ENCODE measurements around the gene AP3D1.
"Not testable (repeated sequence)": the region's sequence is repeated elsewhere in the genome, so short reads cannot be mapped to it uniquely, and the experiment has no call there.

Gene AP3D1

DNA sequence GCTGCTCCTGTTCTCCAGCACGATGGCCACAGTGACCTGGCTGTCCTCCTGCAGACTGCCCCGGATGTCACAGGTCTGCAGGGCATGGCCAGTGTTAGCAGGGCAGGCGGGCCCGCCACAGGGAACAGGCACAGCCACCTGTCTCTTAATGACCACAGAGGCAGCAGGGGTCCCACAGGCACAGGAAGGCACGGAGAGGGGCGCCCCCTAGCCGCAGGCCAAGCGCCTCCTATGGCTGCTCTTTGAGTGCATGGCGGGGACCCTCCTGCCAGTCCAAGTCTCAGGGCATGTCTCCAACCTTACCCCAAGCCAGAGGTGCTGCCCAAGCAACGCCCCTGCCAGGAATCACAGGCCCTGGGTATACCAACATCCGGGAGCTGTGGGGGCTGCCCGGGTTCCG is 40.5 kb downstream of the AP3D1 start:
- no peak for DNase-seq (ENCODE audit: low spot score)

DNA sequence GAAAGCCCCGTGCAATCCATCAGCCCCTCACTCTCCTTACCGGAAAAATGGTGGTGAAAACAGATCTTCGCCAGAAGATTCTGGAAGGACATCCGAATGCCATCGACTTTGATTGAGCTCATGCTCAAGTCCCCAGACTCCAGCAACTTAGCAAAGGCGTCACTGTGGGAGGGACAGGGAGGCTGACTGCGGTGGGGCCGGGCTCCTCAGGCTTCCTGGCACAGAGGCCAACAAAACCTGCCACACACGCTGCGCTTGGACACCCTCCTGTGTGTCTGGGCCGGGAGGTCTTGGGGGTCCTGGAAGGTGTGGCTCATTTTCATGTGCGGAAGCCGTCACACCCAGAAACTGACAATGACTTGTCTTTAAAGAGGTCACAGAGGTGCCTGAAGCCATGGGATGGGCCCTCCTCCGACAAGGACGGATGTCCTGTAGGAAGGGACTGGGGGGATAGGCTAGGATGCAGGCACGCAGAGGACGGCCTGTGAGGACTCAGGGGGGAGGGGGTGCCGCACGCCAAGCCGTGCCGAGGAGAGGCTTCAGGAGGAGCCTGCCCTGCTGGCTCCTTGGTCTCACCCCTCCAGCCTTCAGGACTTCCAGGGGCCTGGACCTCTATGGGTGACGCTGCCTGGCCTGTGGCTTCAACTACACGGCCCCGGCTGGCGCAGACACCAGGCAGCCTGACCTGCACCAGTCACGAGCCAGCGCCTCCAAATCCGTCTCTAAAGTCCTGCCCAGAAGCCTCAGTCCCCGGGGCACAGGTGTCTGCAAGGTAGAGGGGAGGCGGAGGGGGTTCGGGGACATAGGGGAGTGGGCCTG is 42.1 kb downstream of the AP3D1 start:
- no peak for DNase-seq (ENCODE audit: low spot score)

- no peak for DNase-seq (ENCODE audit: low spot score)
Observed at GRCh38 chr19:2108251-2109016, 42.9 kb downstream of the AP3D1 start.

DNA sequence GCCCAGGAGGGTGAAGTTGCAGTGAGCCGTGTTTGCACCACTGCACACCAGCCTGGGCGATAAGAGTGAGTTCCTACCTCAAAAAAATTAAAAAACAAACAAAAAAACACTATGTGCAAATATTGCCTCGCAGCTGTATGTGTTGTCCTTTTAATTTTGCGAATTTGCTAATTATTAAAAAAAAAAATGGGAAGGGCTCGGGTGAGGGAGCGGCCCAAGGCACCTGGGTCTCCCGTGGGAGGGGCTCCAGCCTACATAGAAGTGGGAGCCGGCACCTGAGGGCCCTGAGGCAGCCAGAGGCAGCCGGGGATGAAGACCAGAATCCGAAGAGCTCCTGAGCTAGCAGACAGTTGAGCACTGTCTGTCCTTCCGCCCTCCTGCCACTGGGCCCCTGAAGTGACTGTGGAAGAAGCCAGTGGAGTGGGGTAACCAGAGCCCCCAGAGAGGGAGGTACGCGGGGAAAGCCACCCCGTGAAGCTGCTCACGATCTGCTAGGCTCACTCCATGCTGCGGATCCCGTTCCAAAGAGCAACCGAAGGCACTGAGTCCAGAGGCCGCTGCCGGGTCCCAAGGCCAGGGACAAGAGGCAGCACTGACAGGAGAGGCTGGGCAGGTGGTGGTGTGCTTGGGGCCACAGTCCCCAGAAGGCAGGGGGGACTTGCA is 48.2 kb downstream of the AP3D1 start:
- DNase-seq (ENCODE audit: low spot score) = no peak

DNA sequence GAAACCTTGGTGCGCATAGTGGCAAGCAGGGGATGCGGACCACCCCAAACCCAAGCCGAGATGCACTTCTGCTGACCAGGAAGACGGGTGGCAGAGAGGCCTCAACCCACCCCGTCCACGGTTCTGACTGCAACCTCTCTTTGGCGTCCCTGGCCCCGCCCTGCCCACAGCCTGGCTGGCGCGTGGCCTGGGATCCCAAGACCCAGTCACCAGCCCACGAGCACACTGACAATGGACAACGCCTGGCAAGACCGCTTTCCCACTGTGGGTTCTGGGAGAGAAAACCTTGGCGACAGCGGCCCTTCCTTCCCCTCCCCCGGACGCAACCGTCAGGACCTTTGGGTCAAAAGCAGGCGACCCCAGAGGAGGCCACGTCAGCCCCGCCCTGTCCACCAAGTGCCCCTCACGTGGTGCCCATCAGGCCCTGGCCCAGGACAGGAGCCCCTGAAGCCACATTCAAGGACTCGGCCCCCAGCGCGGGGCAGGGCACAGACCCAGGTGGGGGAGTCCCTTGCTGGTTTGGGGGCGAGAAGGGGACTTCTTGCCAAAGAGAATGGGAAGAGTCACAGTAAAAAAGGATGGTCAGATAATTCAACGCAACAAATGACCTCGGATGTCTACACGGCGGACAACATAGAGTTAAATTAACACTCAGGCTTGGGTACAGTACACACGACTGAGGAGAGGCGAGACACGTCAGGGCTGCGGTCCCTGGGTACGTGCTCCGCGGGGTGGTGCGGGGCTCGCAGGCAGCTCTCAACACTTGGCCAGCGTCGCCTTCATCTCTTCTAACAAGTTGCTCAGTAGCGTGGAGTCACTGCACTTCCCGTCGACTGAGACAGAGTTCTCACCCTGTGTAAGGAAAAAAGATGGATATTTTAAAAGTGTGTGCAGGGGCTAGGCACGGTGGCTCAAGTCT is 49.7 kb downstream of the AP3D1 start:
- no peak for DNase-seq (ENCODE audit: low spot score)

DNA sequence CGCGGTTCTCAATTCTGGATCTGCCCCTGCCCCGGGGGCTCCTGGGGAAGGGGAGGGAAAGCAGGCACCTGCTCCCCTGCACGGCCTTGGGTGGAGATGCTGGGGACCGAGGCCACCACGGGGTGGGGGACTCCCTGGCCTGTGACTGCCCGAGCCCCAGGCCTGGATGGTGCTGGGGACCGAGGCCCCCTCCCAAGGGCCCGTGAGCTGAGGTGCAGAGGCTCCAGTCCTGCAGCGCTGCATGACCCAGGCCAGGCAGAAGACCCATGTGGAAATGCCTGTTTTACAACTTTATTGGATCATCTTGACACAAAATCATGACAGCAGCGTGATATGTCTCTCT is 50.7 kb downstream of the AP3D1 start:
- DNase-seq (ENCODE audit: low spot score) = no peak

DNA sequence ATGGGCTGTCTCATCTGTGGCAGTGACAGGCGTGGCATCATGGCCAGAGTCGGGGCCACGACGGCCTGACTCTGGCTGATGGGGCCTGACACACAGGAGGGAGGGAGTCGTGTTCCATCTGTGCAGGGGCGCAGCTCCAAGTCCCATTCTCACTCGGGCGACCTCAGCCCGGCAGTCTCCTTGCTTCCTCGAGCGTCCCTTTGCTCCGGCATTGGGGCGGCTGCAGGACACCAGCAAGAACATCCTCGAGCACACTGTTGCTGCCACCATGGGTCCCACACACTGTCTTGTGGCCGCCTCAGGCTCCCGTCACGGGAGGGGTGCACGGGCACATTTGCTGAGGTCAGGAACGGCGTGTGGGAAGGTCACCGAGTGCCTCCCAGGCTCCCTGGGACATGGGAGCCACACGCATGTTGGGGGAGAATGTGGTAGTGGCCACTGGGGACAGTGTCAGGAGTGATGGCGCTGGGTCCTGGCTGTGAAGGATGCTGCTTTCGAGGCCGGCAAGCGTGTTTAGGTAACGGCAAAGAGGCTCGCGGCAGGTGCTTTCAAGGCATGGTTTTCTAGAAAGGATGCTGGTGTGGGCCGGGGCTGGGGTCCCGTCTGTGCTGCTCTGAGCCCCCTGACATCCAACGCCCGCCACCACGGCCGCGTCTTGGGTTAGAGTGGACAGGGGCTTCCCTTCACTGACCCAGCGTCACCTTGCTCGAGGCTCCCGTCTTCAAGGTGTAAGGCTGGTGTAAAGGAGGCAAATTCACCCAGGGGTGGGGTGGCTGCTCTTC is 51.2 kb downstream of the AP3D1 start:
- no peak for DNase-seq (ENCODE audit: low spot score)

- no peak for DNase-seq (ENCODE audit: low spot score)
Observed at GRCh38 chr19:2099054-2099501, 52.3 kb downstream of the AP3D1 start.

DNA sequence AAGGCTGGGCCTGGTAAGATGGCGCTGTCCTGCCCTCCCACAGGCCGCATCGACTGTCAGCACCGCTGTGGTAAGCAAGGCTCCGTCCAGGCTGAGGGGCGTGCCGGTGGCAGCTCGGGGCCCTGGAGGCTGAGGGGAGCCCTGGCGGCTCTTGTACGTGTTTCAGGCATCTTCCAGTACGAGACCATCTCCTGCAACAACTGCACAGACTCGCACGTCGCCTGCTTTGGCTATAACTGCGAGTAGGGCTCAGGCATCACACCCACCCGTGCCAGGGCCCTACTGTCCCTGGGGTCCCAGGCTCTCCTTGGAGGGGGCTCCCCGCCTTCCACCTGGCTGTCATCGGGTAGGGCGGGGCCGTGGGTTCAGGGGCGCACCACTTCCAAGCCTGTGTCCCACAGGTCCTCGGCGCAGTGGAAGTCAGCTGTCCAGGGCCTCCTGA is 53.5 kb downstream of the AP3D1 start:
- no peak for DNase-seq (ENCODE audit: low spot score)

DNA sequence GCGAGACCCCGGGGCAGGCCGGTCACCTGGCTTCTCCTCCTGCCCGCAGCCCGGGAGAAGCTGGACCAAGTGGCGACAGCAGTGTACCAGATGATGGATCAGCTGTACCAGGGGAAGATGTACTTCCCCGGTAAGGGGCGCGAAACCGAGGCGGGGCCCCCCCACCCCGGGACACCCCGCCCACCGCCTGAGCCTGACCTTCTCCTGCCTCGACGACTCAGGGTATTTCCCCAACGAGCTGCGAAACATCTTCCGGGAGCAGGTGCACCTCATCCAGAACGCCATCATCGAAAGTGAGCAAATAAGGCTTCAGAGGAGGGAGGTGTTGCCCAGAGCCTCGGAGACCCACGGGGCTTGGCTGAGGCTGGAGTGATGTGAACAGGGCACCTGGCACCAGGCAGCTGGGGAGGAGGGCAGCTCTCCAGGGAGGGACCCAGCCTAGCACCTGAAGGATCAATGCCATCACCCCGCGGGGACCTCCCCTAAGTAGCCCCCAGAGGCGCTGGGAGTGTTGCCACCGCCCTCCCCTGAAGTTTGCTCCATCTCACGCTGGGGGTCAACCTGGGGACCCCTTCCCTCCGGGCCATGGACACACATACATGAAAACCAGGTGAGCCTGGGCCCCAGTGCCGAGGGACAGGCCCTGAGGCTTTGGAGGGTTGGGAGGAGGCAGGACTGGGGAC is 54.0 kb downstream of the AP3D1 start:
- DNase-seq (ENCODE audit: low spot score) = no peak

- DNase-seq (ENCODE audit: low spot score) = peak; percentile 94
Observed at GRCh38 chr19:2096480-2097202, 54.7 kb downstream of the AP3D1 start, which contains the start of gene IZUMO4. IZUMO4 (plus strand) TSS chr19:2096915; CDS start chr19:2096946, 31 bp downstream.

DNA sequence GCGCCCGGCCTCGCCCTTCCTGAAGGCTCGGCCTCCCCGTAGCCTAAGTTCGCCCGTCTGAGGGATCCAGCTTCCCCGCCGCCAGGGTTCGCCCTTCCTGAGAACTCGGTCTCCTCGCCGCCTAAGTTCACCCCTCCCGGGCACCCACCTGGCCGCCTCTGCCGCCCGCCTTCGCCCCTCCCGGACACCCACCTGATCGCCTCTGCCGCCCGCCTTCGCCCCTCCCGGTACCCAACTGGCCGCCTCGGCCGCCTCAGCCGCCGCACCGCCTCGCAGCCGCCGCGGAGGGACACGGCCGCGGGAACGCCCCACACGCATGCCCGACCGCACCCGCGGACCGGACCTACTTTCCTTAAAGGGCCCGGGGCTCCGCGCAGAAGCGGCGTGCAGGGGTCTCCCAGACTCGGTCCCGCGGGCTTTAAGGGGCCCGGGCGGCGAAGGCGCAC is 55.3 kb downstream of the AP3D1 start, which contains the start of gene MOB3A:
MOB3A (minus strand) TSS at position 293 of the 446 bp plus-strand sequence. CDS start 17,766 bp downstream, outside the sequence.
- peak; percentile 92 for DNase-seq (ENCODE audit: low spot score)

- not testable (repeated sequence) for DNase-seq (ENCODE audit: low spot score)
Observed at GRCh38 chr19:2091926-2092525, 59.3 kb downstream of the AP3D1 start.

DNA sequence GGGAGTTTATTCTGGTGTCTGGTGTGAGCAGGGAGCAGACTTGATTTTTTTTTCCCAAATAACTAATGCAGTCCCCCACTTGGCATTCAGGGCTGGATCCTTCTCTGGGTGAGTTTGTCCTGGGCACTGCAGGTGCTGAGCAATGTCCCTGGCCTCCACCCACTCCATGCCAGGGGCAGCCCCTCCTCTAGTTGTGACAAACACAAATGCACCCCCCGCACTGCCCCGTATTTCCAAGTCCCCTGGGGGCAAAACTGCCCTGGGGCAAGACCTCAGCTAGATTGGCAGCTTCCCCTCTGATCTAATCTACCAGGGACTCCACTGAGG is 61.7 kb downstream of the AP3D1 start:
- DNase-seq (ENCODE audit: low spot score) = no peak

DNA sequence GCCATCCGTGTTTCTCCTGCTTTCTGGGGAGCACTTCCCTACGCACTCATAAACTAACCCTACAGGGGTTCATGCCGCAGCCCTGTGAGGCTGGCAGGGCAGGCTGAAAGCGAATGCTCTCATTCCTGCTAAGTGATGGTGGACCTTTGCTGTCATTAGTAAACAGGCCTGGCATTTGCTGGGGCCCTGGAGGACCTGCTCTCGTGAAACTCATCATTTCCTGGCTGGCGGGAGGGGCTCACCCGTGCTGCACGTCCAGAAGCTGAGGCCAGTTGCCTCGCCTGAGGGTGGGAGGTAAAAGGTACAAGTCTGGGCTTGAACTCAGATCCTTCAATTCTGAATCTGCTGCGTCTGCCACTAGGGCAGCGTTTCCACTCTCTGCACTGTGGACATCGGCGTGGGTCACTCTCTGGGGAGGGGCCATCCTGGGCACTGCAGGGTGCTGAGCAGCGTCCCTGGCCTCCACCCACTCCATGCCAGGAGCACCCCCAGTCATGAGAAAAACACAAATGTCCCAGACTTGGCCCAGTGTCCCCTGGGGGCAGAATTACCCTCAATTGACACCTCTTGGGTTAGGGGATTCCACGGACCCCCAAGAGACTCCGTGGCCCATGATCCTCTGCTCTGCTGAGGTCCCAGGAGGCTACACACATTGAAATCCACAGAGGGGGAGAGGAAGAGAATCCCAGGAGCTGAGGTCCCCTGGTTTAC is 62.2 kb downstream of the AP3D1 start:
- DNase-seq (ENCODE audit: low spot score) = no peak

DNA sequence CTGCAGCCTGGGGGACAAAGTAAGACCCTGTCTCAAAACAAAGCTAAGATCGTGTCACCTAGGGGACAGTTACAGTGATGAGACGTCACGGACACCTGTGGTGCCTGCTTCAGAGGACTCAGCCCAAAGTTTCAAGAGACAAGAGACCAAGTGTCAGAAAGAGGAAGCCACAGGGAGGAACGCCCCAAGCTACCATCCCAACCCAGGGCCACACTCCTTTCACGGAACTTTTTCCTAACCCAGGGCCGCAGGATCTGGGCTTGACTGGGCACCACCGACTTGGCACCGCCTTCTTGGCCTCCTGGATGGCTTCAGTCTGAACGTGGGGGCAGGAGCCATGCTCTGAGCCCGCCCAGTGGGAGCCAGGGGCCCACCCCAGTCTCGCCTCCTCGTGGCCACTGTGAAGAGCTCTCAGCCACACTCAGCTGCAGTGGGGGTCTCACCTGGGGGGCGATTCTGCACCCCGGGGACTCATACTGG is 63.7 kb downstream of the AP3D1 start:
- no peak for DNase-seq (ENCODE audit: low spot score)

- not testable (repeated sequence) for DNase-seq (ENCODE audit: low spot score)
Observed at GRCh38 chr19:2086695-2087620, 64.4 kb downstream of the AP3D1 start.
